ENCODE measurements around the gene C2orf81. TPM values are rescaled to one million over a fixed set of nuclear protein-coding genes. Genes with fewer than 3 reads are reported as not detected.

The C2orf81 gene
- total RNA-seq, 1 donor: 0.86 TPM

DNA sequence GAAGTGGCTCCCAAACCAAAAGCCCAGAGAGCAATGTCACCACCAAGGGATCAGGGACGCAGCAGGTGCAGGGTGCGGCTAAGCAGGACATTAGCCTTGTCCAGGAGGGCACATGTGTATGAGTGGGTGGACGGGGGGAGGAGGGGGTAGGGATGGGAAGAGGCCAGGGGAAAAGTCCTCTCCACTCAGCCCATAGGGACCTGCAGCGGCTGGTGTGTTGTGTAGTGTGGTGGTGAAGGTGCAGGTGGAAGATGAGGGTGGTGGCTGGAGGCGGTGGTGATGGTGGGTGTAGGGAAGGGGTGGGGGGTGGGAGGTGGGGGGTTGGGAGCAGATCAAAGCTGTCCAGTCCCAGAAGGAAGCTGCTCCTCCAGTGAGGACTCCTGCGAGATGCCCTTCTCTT, 3.7 kb downstream of the C2orf81 start:
- DNase-seq (ENCODE audit: low read depth): no peak
- TF ChIP-seq, protein P1, sequence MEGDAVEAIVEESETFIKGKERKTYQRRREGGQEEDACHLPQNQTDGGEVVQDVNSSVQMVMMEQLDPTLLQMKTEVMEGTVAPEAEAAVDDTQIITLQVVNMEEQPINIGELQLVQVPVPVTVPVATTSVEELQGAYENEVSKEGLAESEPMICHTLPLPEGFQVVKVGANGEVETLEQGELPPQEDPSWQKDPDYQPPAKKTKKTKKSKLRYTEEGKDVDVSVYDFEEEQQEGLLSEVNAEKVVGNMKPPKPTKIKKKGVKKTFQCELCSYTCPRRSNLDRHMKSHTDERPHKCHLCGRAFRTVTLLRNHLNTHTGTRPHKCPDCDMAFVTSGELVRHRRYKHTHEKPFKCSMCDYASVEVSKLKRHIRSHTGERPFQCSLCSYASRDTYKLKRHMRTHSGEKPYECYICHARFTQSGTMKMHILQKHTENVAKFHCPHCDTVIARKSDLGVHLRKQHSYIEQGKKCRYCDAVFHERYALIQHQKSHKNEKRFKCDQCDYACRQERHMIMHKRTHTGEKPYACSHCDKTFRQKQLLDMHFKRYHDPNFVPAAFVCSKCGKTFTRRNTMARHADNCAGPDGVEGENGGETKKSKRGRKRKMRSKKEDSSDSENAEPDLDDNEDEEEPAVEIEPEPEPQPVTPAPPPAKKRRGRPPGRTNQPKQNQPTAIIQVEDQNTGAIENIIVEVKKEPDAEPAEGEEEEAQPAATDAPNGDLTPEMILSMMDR (IDR thresholded peaks at IDR 0.05; ENCODE audit: insufficient read depth, low read depth, low read length): no peak
- no peak overlapping the region for H3K4me3 ChIP-seq (ENCODE audit: low read depth, low read length)

DNA sequence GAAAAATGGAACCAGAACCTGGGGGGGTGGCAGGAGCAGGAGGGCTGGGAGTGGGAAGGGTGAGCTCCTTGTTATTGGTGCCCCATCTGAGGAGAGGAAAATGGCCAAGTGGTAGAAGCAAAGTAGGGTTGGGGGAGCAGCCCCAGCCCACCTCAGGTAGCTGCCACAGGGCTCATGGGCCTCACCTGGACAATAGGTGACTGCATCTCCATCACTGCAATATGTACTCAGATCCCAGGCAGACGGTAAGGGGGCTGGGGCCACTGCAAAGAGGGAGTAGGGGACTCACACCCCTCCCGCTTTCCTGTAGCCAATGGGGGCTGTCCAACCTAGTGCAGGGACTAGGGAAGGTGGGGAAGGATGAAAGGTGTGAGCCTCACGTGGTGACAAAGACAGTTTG, 4.2 kb downstream of the C2orf81 start:
- H3K4me3 ChIP-seq (ENCODE audit: low read depth, low read length): no peak overlapping the region
- DNase-seq (ENCODE audit: low read depth): no peak
- TF ChIP-seq, protein P1 (IDR thresholded peaks at IDR 0.05; ENCODE audit: insufficient read depth, low read depth, low read length): no peak

DNA sequence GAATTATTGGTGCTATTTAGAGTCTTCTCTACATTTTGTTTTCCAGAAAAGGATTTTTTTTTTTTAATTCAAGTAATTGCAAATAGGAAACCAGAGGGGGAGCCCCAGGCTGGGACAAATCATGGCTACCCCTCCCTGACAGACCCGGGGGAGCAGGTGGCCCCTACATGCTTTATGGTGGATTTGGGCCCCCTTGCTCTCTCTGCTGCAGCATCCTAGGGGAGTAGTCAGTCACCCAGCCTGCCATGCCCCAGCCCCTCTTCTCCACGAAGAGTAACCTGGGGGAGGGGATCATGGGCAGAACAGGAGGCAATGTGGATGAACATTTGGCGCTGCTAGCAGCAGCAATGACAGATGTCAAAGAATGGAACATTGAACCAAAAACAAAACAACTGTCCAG, 4.6 kb downstream of the C2orf81 start:
- no peak overlapping the region for H3K4me3 ChIP-seq (ENCODE audit: low read depth, low read length)
- TF ChIP-seq, protein P1 (IDR thresholded peaks at IDR 0.05; ENCODE audit: insufficient read depth, low read depth, low read length): no peak
- no peak for DNase-seq (ENCODE audit: low read depth)

DNA sequence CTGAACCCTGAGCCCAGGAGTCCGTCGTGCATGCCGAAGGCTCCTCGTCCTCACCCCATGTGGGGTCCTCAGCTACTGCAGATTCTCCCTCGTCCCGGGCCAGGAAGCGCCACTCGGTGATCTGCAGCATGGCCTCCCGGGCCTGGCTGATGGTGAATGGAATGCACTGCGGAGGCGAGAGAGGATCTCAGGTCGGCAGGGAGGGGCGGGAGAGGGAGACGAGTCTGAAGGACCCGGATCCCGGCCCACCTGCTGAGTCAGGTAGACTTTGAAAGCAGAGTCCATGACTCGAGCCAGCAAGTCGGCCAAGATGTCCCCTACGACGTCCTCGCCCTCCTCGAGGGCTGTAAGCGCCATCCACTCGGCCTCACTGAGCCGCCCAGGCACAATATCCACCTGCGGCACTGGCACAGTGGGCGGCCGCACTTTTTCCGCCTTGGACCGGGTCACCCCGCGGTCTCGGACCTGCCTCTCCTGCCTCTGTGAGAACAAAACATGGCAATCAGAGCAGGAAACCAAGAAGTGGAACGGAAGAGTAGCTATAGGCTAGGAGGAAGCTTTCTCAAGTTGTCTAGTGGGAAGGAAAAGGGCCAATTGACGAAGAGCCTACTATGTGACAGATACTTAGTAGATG, 5.5 kb downstream of the C2orf81 start:
- TF ChIP-seq, protein P1 (IDR thresholded peaks at IDR 0.05; ENCODE audit: insufficient read depth, low read depth, low read length): no peak
- no peak for DNase-seq (ENCODE audit: low read depth)
- H3K4me3 ChIP-seq (ENCODE audit: low read depth, low read length): peak overlapping the region; percentile 56

DNA sequence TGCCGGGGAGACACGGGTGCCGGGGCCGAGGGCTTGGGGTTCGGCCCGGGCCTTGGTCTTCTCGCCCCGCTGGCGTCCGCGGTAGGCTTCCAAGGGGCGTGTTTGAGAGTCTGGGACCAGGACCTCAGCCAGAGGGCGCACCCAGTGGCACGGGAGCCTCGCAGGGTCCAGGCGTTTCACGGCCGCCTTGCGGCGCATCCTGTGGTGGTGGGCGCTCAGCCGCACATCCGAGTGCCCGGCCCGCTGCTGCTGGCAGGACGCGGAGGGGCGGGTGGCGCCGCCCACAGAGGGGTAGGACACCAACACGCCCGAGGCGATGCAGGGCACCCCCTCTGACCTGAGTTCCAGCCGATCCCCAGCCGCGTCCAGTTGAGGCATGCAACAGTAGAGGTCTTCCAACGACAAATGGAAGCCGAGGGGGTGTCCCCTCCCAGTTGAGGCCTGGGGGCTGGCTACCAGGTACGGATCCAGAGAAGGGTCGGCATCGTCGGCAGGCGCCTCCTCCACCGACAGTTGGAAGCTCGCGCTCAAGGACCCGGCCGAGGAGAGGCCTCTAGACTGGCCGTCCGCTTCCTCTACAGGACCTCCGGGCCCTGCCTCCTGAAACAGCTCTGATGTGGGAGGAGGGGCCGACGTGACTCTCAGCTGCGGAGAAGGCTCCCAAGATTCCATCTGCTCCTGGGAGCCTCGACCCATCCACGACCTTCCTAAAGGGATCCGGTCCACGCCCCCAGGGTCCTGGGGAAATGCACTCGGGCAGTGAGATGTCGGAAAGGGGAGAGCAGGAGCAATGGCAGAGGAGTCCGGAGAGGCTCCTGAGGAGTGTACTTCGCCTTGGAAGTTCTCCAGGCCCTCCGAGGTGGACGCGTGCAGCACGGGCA, 6.3 kb downstream of the C2orf81 start:
- TF ChIP-seq, protein P1 (IDR thresholded peaks at IDR 0.05; ENCODE audit: insufficient read depth, low read depth, low read length): peak; percentile 43
- H3K4me3 ChIP-seq (ENCODE audit: low read depth, low read length): peak overlapping the region; percentile 56
- DNase-seq (ENCODE audit: low read depth): peak; percentile 42

DNA sequence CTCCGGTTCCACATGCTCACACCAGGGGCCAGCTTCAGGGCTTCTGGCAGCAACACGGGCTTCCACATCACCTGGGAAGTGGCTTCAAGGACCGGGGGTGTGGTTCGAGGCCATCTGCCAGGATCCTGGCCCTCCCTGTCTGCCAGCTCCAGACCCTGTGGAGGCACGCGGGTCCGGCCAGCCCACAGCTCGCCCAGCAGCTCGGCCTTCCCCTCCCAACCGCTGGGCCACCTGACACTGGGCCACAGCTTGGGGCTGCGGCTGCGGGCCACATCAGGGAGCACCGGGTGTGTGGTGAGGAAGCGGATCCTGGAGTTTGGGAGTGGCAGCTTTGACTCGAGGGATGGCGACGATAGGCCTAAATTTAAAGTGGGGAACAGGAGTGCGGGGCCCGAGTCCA, 7.0 kb downstream of the C2orf81 start:
- peak overlapping the region; percentile 56 for H3K4me3 ChIP-seq (ENCODE audit: low read depth, low read length)
- TF ChIP-seq, protein P1 (IDR thresholded peaks at IDR 0.05; ENCODE audit: insufficient read depth, low read depth, low read length): no peak

More for the DNA sequence above, 7.0 kb downstream of the C2orf81 start:
- DNase-seq (ENCODE audit: low read depth): no peak

Measured in fibroblast of villous mesenchyme (primary cell).